ENCODE results near the gene KRT23.

Gene KRT23

DNA sequence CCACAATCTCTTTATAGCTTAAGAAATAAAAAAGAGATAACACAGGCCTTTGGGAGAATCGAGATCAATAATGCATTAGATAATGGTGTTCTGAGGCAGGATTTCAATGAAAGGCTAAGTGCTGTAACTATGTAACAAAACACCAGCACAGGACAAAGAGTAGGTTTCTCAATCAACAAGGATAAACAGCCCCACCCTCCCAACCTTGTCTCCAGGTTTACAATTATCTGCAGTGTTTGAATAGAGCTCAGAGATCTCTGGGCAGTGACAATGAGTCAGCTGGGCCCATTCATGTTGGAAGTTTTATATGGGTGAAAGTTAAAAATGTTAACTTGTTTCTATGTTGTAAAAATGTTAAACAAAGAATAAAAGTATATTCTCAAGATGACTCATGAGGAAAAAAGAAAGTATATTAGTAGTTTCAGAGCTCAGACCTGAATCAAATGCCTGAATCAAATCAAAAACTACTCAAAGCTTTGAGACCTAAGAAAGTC lies 35.4 kb downstream of the KRT23 start:
- no peak overlapping the region for H3K27ac ChIP-seq
- TF ChIP-seq, protein P1, sequence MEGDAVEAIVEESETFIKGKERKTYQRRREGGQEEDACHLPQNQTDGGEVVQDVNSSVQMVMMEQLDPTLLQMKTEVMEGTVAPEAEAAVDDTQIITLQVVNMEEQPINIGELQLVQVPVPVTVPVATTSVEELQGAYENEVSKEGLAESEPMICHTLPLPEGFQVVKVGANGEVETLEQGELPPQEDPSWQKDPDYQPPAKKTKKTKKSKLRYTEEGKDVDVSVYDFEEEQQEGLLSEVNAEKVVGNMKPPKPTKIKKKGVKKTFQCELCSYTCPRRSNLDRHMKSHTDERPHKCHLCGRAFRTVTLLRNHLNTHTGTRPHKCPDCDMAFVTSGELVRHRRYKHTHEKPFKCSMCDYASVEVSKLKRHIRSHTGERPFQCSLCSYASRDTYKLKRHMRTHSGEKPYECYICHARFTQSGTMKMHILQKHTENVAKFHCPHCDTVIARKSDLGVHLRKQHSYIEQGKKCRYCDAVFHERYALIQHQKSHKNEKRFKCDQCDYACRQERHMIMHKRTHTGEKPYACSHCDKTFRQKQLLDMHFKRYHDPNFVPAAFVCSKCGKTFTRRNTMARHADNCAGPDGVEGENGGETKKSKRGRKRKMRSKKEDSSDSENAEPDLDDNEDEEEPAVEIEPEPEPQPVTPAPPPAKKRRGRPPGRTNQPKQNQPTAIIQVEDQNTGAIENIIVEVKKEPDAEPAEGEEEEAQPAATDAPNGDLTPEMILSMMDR (conservative IDR thresholded peaks at IDR 0.05): no peak

DNA sequence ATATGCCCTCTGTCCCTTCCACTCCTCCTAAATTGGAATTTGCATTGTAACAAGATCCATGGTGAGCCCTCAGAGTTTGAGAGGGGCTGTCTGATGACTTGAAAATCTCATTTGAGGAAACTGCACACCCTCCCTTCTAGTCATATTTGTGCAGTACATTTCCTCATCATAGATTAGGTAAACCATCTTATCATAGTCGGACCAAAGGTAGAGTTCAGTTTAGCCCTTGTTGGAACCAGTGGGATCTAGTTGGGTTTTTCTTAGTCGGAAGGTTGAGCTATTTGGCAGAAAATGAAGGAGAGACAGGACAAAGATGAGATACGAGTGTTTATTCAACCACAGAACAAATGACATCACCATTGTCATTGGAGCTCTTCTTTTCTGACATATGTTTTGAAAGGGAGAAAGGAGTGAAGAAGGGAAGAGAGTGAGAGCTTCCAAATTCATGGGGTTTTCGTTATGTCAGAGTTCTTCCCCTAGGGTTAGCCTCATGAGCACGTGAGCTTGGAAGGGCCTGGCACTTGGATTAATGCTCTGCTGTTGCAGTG lies 36.6 kb downstream of the KRT23 start:
- TF ChIP-seq, protein P1 (conservative IDR thresholded peaks at IDR 0.05): no peak
- H3K27ac ChIP-seq: no peak overlapping the region

DNA sequence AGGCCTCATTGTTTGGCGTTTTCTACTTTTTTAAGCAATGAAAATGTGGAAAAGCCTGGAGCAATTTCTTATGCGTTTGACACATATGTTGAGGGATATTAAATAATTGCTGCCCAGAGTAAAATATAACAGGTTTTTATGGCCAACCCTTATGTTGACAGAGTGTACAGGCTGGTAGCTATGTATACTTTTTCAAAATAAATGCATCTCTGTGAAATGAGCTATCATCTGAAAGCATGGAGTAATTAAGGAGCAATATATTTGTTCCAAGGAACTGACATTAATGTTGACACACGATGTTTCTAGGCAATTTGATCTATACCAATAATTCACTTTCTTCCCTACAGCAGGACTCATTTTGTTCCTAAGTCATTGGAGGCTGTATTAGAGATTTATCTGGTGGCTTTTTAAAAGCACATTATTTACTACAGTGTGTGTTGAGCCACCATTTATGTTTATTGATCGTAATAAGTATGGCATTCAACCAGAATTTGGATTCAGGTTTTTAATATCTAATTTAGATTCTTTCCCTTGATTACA lies 40.5 kb downstream of the KRT23 start:
- TF ChIP-seq, protein P1 (conservative IDR thresholded peaks at IDR 0.05): no peak
- no peak overlapping the region for H3K27ac ChIP-seq

DNA sequence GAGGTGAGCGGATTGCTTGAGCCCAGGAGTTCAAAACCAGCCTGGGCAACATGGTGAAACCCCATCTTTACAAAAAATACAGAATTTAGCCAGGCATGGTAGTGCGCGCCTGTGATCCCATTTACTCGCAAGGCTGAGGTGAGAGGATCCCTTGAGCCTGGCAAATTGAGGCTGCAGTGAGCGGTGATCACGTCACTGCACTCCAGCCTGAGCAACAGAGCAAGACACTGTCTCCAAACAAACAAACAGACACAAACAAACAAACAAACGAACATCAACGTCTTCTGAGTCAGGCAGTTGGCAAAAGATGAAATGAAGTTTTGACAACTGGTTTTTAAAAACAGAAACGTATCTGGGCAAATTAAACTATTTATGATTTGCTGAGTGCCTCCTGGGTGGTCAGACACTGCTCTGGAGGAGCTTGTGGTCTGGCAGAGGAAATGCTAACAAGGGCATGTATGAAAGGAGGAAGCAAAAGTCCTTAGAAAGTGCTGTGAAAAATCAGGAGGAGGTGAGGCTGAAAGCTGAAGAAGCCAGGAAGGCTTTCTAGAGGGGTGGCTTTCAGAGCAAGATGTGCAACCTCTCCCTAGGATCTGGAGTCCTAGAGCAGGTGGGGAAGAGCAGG lies 42.2 kb downstream of the KRT23 start:
- no peak overlapping the region for H3K27ac ChIP-seq
- TF ChIP-seq, protein P1 (conservative IDR thresholded peaks at IDR 0.05): no peak

DNA sequence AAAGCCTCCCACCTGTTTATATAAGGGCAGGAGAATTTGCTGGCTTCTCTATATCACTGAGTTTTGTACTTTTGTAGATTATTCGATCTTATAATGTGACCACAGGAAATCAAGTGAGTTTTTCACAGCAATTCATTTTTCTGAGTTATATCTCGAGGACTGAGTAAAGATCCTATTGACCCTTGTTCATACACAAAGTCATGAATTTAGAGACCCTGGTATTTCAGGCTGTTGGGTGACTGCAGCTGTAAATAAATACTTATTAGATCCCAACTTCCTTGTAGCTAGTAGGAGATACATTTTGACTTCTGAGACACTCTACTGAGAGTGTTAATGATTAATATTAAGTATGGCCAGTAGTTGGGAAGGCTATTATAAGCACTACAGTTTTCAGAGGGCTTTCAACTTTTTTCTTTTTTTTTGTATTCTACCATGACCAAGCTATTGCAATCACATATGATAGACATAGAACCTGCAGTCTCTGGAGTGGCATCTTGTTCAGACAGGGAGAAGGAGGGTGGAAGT lies 49.2 kb downstream of the KRT23 start:
- TF ChIP-seq, protein P1 (conservative IDR thresholded peaks at IDR 0.05): no peak
- H3K27ac ChIP-seq: no peak overlapping the region

DNA sequence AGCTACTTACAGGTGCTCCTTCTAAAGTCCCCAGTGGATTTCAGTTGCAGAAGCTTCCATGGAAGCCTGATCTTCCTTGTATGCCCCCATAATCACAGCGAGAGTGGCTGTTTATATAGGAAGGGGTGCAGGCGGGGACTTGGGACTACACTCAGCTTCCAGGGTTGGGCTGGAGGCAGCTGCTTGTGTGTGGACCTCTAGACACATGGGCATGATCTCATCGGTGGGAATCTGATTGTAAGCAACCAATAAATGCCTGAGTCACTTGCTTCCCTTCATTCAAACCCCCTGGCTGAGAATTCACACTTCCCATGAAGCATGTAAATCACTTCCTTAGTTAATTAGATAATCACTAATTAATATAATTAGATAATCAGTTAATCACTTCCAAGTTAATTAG lies 51.4 kb downstream of the KRT23 start:
- TF ChIP-seq, protein P1 (conservative IDR thresholded peaks at IDR 0.05): no peak
- H3K27ac ChIP-seq: no peak overlapping the region

DNA sequence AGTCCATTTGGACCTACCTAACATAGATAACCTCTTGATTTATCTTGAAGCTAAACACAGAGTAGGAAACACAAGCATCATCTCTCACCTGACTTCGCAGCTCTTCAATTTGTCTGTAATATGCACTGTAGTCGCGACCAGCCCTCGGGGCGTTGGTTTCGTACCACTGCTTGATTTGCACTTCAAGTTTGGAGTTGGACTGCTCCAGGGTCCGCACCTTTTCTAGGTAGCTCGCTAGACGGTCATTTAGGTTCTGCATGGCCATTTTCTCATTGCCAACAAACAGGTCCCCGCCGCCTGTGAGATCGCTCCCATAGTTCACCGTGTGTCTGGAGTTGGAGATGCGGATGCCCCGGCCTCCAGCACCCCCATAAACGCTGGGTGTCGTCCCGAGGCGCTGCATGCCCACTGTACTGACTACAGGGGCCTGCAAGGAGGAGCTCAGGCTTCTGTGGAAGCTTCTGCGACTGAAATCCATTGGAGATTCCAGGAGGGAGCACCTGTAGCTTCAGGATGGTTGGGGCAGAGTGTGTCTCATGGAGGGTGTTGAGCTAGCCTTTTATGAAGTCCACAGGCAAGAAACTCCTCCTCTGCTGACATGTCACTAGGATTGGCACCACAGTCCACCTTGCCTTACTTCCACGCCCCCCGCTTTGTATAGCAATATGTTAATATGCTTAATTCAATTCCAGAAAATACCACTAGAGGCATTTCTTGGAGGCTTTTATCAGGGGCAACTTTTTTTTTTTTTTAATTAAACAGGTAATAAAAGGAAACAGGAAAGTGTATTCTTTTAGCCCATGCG lies 52.5 kb downstream of the KRT23 start, which contains the start of gene KRT20:
Gene KRT20 (minus strand): TSS at position 535 of the 805 bp plus-strand sequence. CDS start 57 bp downstream, at position 478.
- H3K27ac ChIP-seq: no peak within 1 kb of the TSS
- TF ChIP-seq, protein P1 (conservative IDR thresholded peaks at IDR 0.05): peak; percentile 49
